HepG2 (cell line): ENCODE measurements around the gene LRTM2. TPM values are rescaled to one million over a fixed set of nuclear protein-coding genes. Genes with fewer than 3 reads are reported as not detected.

Experiments
- ATAD3A ChIP-seq: sonication (generic); formaldehyde crosslinking; IDR thresholded peaks from 2 replicates; pipeline ENCODE4 v1.4.0; 2020; ENCODE audit warnings: missing genetic modification reagents
- DNMT1 ChIP-seq: sonication (generic); formaldehyde crosslinking; IDR thresholded peaks from 2 replicates; pipeline ENCODE4 v1.5.1; 2020; ENCODE audit warnings: mild to moderate bottlenecking, missing genetic modification reagents
- EED ChIP-seq: sonication (generic); formaldehyde crosslinking; IDR thresholded peaks from 2 replicates; pipeline ENCODE4 v1.5.0; 2020; ENCODE audit warnings: mild to moderate bottlenecking, missing genetic modification reagents
- HNRNPL ChIP-seq: fragments of 200-400 bp; formaldehyde crosslinking; IDR thresholded peaks from 2 replicates; pipeline ENCODE4 v1.6.1; 2017; ENCODE audit warnings: mild to moderate bottlenecking, low read depth, low read length
- HOXD1 ChIP-seq: sonication (generic); formaldehyde crosslinking; IDR thresholded peaks from 2 replicates; pipeline ENCODE4 v1.5.0; 2020; ENCODE audit warnings: missing genetic modification reagents
- KLF9 ChIP-seq: IDR thresholded peaks from 2 replicates; pipeline ENCODE4 v1.6.1; 2016; ENCODE audit warnings: low read depth
- NFIB ChIP-seq: sonication (generic); formaldehyde crosslinking; IDR thresholded peaks from 2 replicates; pipeline ENCODE4 v1.9.0; 2021; ENCODE audit warnings: missing genetic modification reagents, mild to moderate bottlenecking, borderline replicate concordance
- NFYB ChIP-seq: sonication (generic); formaldehyde crosslinking; IDR thresholded peaks from 2 replicates; pipeline ENCODE4 v1.4.0; 2020; ENCODE audit warnings: missing genetic modification reagents
- NR3C1 ChIP-seq: sonication (generic); formaldehyde crosslinking; IDR thresholded peaks from 2 replicates; pipeline ENCODE4 v1.4.0; 2020; ENCODE audit warnings: missing genetic modification reagents
- PAF1 ChIP-seq: IDR thresholded peaks from 2 replicates; pipeline ENCODE4 v1.6.1; 2016; ENCODE audit warnings: missing genetic modification reagents, missing compliant biosample characterization
- SIN3B ChIP-seq: fragments of 150-350 bp; IDR thresholded peaks from 2 replicates; pipeline ENCODE4 v1.6.1; 2014; ENCODE audit warnings: low read length
- ZFP41 ChIP-seq: sonication (generic); formaldehyde crosslinking; IDR thresholded peaks from 2 replicates; pipeline ENCODE4 v1.4.0; 2020; ENCODE audit warnings: mild to moderate bottlenecking, missing genetic modification reagents, borderline replicate concordance
- ZKSCAN1 ChIP-seq: fragments of 150-350 bp; IDR thresholded peaks from 2 replicates; pipeline ENCODE4 v1.6.1; 2014; ENCODE audit warnings: low read length
- ZNF543 ChIP-seq: sonication (generic); formaldehyde crosslinking; IDR thresholded peaks from 2 replicates; pipeline ENCODE4 v1.4.0; 2020; ENCODE audit warnings: mild to moderate bottlenecking, missing genetic modification reagents
- ZNF547 ChIP-seq: sonication (generic); formaldehyde crosslinking; IDR thresholded peaks from 2 replicates; pipeline ENCODE4 v1.5.1; 2020; ENCODE audit warnings: mild to moderate bottlenecking, missing genetic modification reagents
- ZNF616 ChIP-seq: sonication (generic); formaldehyde crosslinking; IDR thresholded peaks from 2 replicates; pipeline ENCODE4 v1.5.0; 2020; ENCODE audit warnings: low read depth, mild to moderate bottlenecking, missing genetic modification reagents
- ZSCAN12 ChIP-seq: sonication (generic); formaldehyde crosslinking; IDR thresholded peaks from 2 replicates; pipeline ENCODE4 v1.9.0; 2021; ENCODE audit warnings: mild to moderate bottlenecking, missing genetic modification reagents
- ZSCAN21 ChIP-seq: sonication (generic); formaldehyde crosslinking; IDR thresholded peaks from 2 replicates; pipeline ENCODE4 v1.8.0; 2022; ENCODE audit warnings: mild to moderate bottlenecking, missing genetic modification reagents, moderate library complexity, borderline replicate concordance
- ZSCAN9 ChIP-seq: IDR thresholded peaks from 2 replicates; pipeline ENCODE4 v1.6.1; 2016; ENCODE audit warnings: borderline replicate concordance
- polyA plus RNA-seq, 8 experiments: library from polyadenylated mRNA; depleted of rRNA in 3 of 8; stranded (reverse) in 7 of 8; unstranded in 1 of 8; fragments of >200 nt; fragmentation: Illumina TruSeq in 4 of 8; extraction: Trizol in 4 of 8; gene quantifications; 2 replicates each; pipeline versions ENCODE4 v1.2.1 to v1.2.3, GENCODE V29; 2011 to 2016; ENCODE audit warnings: low read depth in 4 of 8, missing spikeins in 1 of 8, mixed read lengths in 1 of 8; ENCODE audit not compliant: insufficient read depth in 1 of 8
- total RNA-seq, 5 experiments: library from RNA; depleted of rRNA; stranded (reverse); fragments of >200 nt; fragmentation: Illumina TruSeq; extraction: Trizol; gene quantifications; 2 replicates each; pipeline ENCODE4 v1.2.3, GENCODE V29; 2016; ENCODE audit warnings: low read depth in 1 of 5
- TF ChIP-seq, protein P1 (sequence below): sonication (generic); formaldehyde crosslinking; IDR thresholded peaks from 2 replicates; pipeline ENCODE4 v1.5.1; 2020; ENCODE audit warnings: missing genetic modification reagents, mild to moderate bottlenecking, borderline replicate concordance
- TF ChIP-seq, protein P2 (sequence below): sonication (generic); formaldehyde crosslinking; IDR thresholded peaks from 2 replicates; pipeline ENCODE4 v1.4.0; 2020; ENCODE audit warnings: low read depth, mild to moderate bottlenecking, missing genetic modification reagents
- TF ChIP-seq, protein P3 (sequence below): IDR thresholded peaks from 2 replicates; pipeline ENCODE4 v1.6.1; 2016; ENCODE audit warnings: control low read depth
- TF ChIP-seq, protein P4 (sequence below): sonication (generic); IDR thresholded peaks from 2 replicates; pipeline ENCODE4 v1.6.1; 2016; ENCODE audit warnings: low read depth, borderline replicate concordance
- TF ChIP-seq, protein P5 (sequence below): sonication (generic); formaldehyde crosslinking; IDR thresholded peaks from 2 replicates; pipeline ENCODE4 v1.5.1; 2020; ENCODE audit warnings: missing genetic modification reagents, mild to moderate bottlenecking, borderline replicate concordance

The LRTM2 gene
- total and polyA plus RNA-seq, 2 of the 13 experiments (the other 11 are each of a cell fraction or from before 2014, with no cell fraction given) = 0.09 TPM; not detected in 1

DNA sequence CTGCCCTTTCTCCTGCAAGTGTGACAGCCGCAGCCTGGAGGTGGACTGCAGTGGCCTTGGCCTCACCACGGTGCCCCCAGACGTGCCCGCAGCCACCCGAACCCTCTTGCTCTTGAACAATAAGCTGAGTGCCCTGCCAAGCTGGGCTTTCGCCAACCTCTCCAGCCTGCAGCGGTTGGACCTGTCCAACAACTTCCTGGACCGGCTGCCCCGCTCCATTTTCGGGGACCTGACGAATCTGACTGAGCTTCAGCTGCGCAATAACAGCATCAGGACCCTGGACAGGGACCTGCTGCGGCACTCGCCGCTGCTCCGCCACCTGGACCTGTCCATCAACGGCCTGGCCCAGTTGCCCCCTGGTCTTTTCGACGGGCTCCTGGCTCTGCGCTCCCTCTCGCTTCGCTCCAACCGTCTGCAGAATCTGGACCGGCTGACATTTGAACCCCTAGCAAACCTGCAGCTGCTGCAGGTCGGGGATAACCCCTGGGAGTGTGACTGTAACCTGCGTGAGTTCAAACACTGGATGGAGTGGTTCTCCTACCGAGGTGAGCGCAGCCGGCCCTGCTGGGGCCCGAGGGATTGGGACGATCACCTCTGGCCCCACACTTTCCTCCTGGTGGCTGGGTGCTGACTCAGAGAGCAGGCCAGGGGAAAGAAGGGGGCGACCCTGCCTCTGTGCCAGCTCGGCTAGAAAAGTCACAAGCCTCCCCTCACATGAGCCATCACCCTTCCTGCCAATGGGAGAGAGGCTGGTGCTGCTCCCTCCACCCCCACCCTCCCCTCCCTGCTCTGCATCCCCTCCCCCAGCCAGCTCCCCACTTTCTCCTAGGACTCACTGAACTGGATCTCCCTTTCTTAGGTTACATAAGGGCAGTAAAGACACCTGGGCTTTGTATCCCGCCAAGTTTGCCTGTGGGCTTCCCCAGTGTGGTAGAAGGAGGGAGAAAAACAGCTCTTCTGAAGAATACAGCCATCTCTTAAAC is 10.9 kb downstream of the LRTM2 start (continued):
- TF ChIP-seq ZKSCAN1 (no peak), SIN3B (no peak), ZSCAN12 (CRISPR knock-in tag) (peak; percentile 93; the same call in 1 of the 2 replicates), HNRNPL (no peak), NFYB (peak; percentile 44), ZNF547 (CRISPR knock-in tag) (peak; percentile 42; the same call in 1 of the 2 replicates), ZNF616 (CRISPR knock-in tag) (peak; percentile 60; the same call in 1 of the 2 replicates), HOXD1 (CRISPR knock-in tag) (peak; percentile 52; the same call in 1 of the 2 replicates), ZSCAN21 (CRISPR knock-in tag) (peak; percentile 56; the same call in 1 of the 2 replicates), ZSCAN9 (CRISPR knock-in tag) (peak; percentile 98), KLF9 (CRISPR knock-in tag) (0 out of 2 replicates have a peak, but pooled peaks have one; percentile 33), PAF1 (CRISPR knock-in tag) (no peak), DNMT1 (CRISPR knock-in tag) (no peak), ATAD3A (CRISPR knock-in tag) (0 out of 2 replicates have a peak, but pooled peaks have one; percentile 88), EED (peak; percentile 69; the same call in 1 of the 2 replicates), NR3C1 (CRISPR knock-in tag) (no peak), NFIB (CRISPR knock-in tag) (no peak), ZFP41 (CRISPR knock-in tag) (no peak), ZNF543 (no peak)
- TF ChIP-seq, protein P1, sequence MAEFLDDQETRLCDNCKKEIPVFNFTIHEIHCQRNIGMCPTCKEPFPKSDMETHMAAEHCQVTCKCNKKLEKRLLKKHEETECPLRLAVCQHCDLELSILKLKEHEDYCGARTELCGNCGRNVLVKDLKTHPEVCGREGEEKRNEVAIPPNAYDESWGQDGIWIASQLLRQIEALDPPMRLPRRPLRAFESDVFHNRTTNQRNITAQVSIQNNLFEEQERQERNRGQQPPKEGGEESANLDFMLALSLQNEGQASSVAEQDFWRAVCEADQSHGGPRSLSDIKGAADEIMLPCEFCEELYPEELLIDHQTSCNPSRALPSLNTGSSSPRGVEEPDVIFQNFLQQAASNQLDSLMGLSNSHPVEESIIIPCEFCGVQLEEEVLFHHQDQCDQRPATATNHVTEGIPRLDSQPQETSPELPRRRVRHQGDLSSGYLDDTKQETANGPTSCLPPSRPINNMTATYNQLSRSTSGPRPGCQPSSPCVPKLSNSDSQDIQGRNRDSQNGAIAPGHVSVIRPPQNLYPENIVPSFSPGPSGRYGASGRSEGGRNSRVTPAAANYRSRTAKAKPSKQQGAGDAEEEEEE = no peak
- TF ChIP-seq, protein P2, sequence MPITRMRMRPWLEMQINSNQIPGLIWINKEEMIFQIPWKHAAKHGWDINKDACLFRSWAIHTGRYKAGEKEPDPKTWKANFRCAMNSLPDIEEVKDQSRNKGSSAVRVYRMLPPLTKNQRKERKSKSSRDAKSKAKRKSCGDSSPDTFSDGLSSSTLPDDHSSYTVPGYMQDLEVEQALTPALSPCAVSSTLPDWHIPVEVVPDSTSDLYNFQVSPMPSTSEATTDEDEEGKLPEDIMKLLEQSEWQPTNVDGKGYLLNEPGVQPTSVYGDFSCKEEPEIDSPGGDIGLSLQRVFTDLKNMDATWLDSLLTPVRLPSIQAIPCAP (CRISPR knock-in tag) = no peak
- TF ChIP-seq, protein P3, sequence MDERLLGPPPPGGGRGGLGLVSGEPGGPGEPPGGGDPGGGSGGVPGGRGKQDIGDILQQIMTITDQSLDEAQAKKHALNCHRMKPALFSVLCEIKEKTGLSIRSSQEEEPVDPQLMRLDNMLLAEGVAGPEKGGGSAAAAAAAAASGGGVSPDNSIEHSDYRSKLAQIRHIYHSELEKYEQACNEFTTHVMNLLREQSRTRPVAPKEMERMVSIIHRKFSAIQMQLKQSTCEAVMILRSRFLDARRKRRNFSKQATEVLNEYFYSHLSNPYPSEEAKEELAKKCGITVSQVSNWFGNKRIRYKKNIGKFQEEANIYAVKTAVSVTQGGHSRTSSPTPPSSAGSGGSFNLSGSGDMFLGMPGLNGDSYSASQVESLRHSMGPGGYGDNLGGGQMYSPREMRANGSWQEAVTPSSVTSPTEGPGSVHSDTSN (CRISPR knock-in tag) = peak; percentile 75
- TF ChIP-seq, protein P4, sequence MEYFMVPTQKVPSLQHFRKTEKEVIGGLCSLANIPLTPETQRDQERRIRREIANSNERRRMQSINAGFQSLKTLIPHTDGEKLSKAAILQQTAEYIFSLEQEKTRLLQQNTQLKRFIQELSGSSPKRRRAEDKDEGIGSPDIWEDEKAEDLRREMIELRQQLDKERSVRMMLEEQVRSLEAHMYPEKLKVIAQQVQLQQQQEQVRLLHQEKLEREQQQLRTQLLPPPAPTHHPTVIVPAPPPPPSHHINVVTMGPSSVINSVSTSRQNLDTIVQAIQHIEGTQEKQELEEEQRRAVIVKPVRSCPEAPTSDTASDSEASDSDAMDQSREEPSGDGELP = peak; percentile 57; the same call in 1 of the 2 replicates
- TF ChIP-seq, protein P5, sequence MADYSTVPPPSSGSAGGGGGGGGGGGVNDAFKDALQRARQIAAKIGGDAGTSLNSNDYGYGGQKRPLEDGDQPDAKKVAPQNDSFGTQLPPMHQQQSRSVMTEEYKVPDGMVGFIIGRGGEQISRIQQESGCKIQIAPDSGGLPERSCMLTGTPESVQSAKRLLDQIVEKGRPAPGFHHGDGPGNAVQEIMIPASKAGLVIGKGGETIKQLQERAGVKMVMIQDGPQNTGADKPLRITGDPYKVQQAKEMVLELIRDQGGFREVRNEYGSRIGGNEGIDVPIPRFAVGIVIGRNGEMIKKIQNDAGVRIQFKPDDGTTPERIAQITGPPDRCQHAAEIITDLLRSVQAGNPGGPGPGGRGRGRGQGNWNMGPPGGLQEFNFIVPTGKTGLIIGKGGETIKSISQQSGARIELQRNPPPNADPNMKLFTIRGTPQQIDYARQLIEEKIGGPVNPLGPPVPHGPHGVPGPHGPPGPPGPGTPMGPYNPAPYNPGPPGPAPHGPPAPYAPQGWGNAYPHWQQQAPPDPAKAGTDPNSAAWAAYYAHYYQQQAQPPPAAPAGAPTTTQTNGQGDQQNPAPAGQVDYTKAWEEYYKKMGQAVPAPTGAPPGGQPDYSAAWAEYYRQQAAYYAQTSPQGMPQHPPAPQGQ (CRISPR knock-in tag) = no peak
